ENCODE measurements around the gene SAMD4A. TPM values are rescaled to one million over a fixed set of nuclear protein-coding genes. Genes with fewer than 3 reads are reported as not detected.

The SAMD4A gene
- total RNA-seq, 2 donors from 2014 or later: 1.9 to 8.0 TPM

GRCh38 chr14:54728700-54729527 lies 162.0 kb downstream of the SAMD4A start:
- TF ChIP-seq, protein P1, sequence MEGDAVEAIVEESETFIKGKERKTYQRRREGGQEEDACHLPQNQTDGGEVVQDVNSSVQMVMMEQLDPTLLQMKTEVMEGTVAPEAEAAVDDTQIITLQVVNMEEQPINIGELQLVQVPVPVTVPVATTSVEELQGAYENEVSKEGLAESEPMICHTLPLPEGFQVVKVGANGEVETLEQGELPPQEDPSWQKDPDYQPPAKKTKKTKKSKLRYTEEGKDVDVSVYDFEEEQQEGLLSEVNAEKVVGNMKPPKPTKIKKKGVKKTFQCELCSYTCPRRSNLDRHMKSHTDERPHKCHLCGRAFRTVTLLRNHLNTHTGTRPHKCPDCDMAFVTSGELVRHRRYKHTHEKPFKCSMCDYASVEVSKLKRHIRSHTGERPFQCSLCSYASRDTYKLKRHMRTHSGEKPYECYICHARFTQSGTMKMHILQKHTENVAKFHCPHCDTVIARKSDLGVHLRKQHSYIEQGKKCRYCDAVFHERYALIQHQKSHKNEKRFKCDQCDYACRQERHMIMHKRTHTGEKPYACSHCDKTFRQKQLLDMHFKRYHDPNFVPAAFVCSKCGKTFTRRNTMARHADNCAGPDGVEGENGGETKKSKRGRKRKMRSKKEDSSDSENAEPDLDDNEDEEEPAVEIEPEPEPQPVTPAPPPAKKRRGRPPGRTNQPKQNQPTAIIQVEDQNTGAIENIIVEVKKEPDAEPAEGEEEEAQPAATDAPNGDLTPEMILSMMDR (conservative IDR thresholded peaks at IDR 0.05): no peak
- Histone ChIP-seq H3K36me3 (ENCODE audit: control insufficient read depth, insufficient read depth, low read length) (no peaks in the 10 kb centered on the region), H3K27me3 (ENCODE audit: control insufficient read depth, insufficient read depth, low read length, poor library complexity, severe bottlenecking) (no peaks in the 10 kb centered on the region), H3K9ac (ENCODE audit: extremely low read depth, low read length, poor library complexity, severe bottlenecking) (no peak overlapping the region), H3K4me3 (ENCODE audit: low read length) (no peak overlapping the region), H3K4me1 (ENCODE audit: control insufficient read depth, insufficient read depth, low read length) (no peaks in the 10 kb centered on the region), H3K27ac (ENCODE audit: low read depth, low read length) (no peak overlapping the region), H3K9me3 (ENCODE audit: control insufficient read depth, low read length) (no peaks in the 10 kb centered on the region)
- Mint-ChIP-seq H3K9me3 (no peaks in the 10 kb centered on the region), H3K4me3 (no peak overlapping the region), H3K27ac (no peak overlapping the region), H3K4me1 (no peaks in the 10 kb centered on the region), H3K27me3 (ENCODE audit: insufficient read depth) (no peaks in the 10 kb centered on the region), H3K36me3 (ENCODE audit: low read depth) (no peaks in the 10 kb centered on the region)
- DNase-seq: no peak
- WGBS, 2 experiments (ENCODE audit: insufficient coverage in 1 of 2, insufficient read length in 1 of 2): 94 to 99% methylated on average over 8 to 9 of the region's 9 CpGs

- Histone ChIP-seq H3K4me1 (ENCODE audit: control insufficient read depth, insufficient read depth, low read length) (no peaks in the 10 kb centered on the region), H3K4me3 (ENCODE audit: low read length) (no peak overlapping the region), H3K27me3 (ENCODE audit: control insufficient read depth, insufficient read depth, low read length, poor library complexity, severe bottlenecking) (no peaks in the 10 kb centered on the region), H3K9ac (ENCODE audit: extremely low read depth, low read length, poor library complexity, severe bottlenecking) (no peak overlapping the region), H3K9me3 (ENCODE audit: control insufficient read depth, low read length) (no peaks in the 10 kb centered on the region), H3K27ac (ENCODE audit: low read depth, low read length) (no peak overlapping the region), H3K36me3 (ENCODE audit: control insufficient read depth, insufficient read depth, low read length) (no peaks in the 10 kb centered on the region)
- Mint-ChIP-seq H3K4me3 (no peak overlapping the region), H3K36me3 (ENCODE audit: low read depth) (no peaks in the 10 kb centered on the region), H3K27ac (no peak overlapping the region), H3K9me3 (no peaks in the 10 kb centered on the region), H3K27me3 (ENCODE audit: insufficient read depth) (no peaks in the 10 kb centered on the region), H3K4me1 (no peaks in the 10 kb centered on the region)
- no peak for DNase-seq
- TF ChIP-seq, protein P1 (conservative IDR thresholded peaks at IDR 0.05): no peak
- WGBS, 2 experiments (ENCODE audit: insufficient coverage in 1 of 2, insufficient read length in 1 of 2): 89 to 90% methylated on average over 6 of the region's 6 CpGs
Observed at GRCh38 chr14:54730156-54730961, 163.4 kb downstream of the SAMD4A start.

GRCh38 chr14:54734966-54735365 lies 168.0 kb downstream of the SAMD4A start:
- WGBS, 2 experiments (ENCODE audit: insufficient coverage in 1 of 2, insufficient read length in 1 of 2): 92 to 94% methylated on average over 6 of the region's 6 CpGs
- Histone ChIP-seq H3K27me3 (ENCODE audit: control insufficient read depth, insufficient read depth, low read length, poor library complexity, severe bottlenecking) (no peaks in the 10 kb centered on the region), H3K4me1 (ENCODE audit: control insufficient read depth, insufficient read depth, low read length) (peaks cover 4% of the 10 kb centered on the region), H3K27ac (ENCODE audit: low read depth, low read length) (no peak overlapping the region), H3K4me3 (ENCODE audit: low read length) (no peak overlapping the region), H3K36me3 (ENCODE audit: control insufficient read depth, insufficient read depth, low read length) (no peaks in the 10 kb centered on the region), H3K9ac (ENCODE audit: extremely low read depth, low read length, poor library complexity, severe bottlenecking) (no peak overlapping the region), H3K9me3 (ENCODE audit: control insufficient read depth, low read length) (no peaks in the 10 kb centered on the region)
- peaks cover 11% of the 10 kb centered on the region for H3K4me1 Mint-ChIP-seq
- TF ChIP-seq, protein P1 (conservative IDR thresholded peaks at IDR 0.05): no peak
- H3K27me3 Mint-ChIP-seq (ENCODE audit: insufficient read depth): no peaks in the 10 kb centered on the region
- H3K36me3 Mint-ChIP-seq (ENCODE audit: low read depth): no peaks in the 10 kb centered on the region
- H3K4me3 Mint-ChIP-seq: no peak overlapping the region
- H3K9me3 Mint-ChIP-seq: no peaks in the 10 kb centered on the region
- no peak overlapping the region for H3K27ac Mint-ChIP-seq
- no peak for DNase-seq
